NCI-H2196 treated with DMSO at 0.1 percent for 48 hours (cell line): ENCODE measurements around the gene FAM149A.

Experiments used
- DNase-seq: peaks from one replicate; lab custom pipeline; 2025; ENCODE audit not compliant: unreplicated experiment; lab: John Stamatoyannopoulos, UW

FAM149A gene

GRCh38 chr4:186151499-186151898 lies 47.0 kb downstream of the FAM149A start:
- no peak for DNase-seq

- no peak for DNase-seq
These were observed 53.7 kb downstream of the FAM149A start for GRCh38 chr4:186158021-186158813.

- DNase-seq, result no peak
These were observed 54.5 kb downstream of the FAM149A start for GRCh38 chr4:186158966-186159365.

GRCh38 chr4:186159613-186160012 lies 55.1 kb downstream of the FAM149A start:
- DNase-seq, result no peak

- no peak for DNase-seq
These were observed 56.6 kb downstream of the FAM149A start for GRCh38 chr4:186161138-186161537.

- DNase-seq, result no peak
These were observed 62.5 kb downstream of the FAM149A start for GRCh38 chr4:186166852-186167512.

- DNase-seq, result no peak
These were observed 63.1 kb downstream of the FAM149A start for GRCh38 chr4:186167605-186168004.

GRCh38 chr4:186168750-186169149 lies 64.2 kb downstream of the FAM149A start:
- no peak for DNase-seq

GRCh38 chr4:186169333-186169944 lies 64.9 kb downstream of the FAM149A start:
- no peak for DNase-seq

GRCh38 chr4:186169945-186170802 lies 65.7 kb downstream of the FAM149A start:
- no peak for DNase-seq

GRCh38 chr4:186170966-186171365 lies 66.5 kb downstream of the FAM149A start:
- no peak for DNase-seq

GRCh38 chr4:186172546-186172945 lies 68.0 kb downstream of the FAM149A start:
- no peak for DNase-seq

GRCh38 chr4:186188107-186188506 lies 83.6 kb downstream of the FAM149A start:
- DNase-seq, result no peak

GRCh38 chr4:186189656-186190055 lies 85.2 kb downstream of the FAM149A start:
- DNase-seq, result no peak

GRCh38 chr4:186190581-186191199 lies 86.2 kb downstream of the FAM149A start:
- DNase-seq, result no peak

GRCh38 chr4:186191200-186192065 lies 86.9 kb downstream of the FAM149A start, which contains the start of gene CYP4V2:
Gene CYP4V2, plus strand, starts transcription at chr4:186191567. Its CDS starts 257 bp downstream, at chr4:186191824.
- peak; percentile 17 for DNase-seq

GRCh38 chr4:186192066-186192612 lies 87.6 kb downstream of the FAM149A start:
- no peak for DNase-seq

GRCh38 chr4:186193851-186194250 lies 89.3 kb downstream of the FAM149A start:
- no peak for DNase-seq

GRCh38 chr4:186196063-186196462 lies 91.6 kb downstream of the FAM149A start:
- DNase-seq, result no peak
